Fibroblast of villous mesenchyme (primary cell): ENCODE data around the gene HMX1. TPM values are rescaled to one million over a fixed set of nuclear protein-coding genes. Genes with fewer than 3 reads are reported as not detected.

Source experiments
- DNase-seq: peaks from one replicate; pipeline ENCODE4 v3.0.0-alpha.2; 2010; ENCODE audit warnings: low read depth
- H3K4me3 ChIP-seq: 2 replicates; pipeline ENCODE4 v1.5.1; 2011; ENCODE audit warnings: low read depth, mild to moderate bottlenecking, low read length
- total RNA-seq: library from RNA; depleted of rRNA; stranded (reverse); fragments of >200 nt; gene quantifications from 2 replicates; pipeline ENCODE4 v1.2.3, GENCODE V29; 2012
- TF ChIP-seq, protein P1 (sequence below): IDR thresholded peaks from 2 replicates; pipeline ENCODE4 v1.5.1; 2012; ENCODE audit warnings: low read depth, mild to moderate bottlenecking, low read length; ENCODE audit not compliant: insufficient read depth

HMX1 gene
- total RNA-seq, 1 donor, result not detected

- no peak for DNase-seq
- no peak overlapping the region for H3K4me3 ChIP-seq
- TF ChIP-seq, protein P1, sequence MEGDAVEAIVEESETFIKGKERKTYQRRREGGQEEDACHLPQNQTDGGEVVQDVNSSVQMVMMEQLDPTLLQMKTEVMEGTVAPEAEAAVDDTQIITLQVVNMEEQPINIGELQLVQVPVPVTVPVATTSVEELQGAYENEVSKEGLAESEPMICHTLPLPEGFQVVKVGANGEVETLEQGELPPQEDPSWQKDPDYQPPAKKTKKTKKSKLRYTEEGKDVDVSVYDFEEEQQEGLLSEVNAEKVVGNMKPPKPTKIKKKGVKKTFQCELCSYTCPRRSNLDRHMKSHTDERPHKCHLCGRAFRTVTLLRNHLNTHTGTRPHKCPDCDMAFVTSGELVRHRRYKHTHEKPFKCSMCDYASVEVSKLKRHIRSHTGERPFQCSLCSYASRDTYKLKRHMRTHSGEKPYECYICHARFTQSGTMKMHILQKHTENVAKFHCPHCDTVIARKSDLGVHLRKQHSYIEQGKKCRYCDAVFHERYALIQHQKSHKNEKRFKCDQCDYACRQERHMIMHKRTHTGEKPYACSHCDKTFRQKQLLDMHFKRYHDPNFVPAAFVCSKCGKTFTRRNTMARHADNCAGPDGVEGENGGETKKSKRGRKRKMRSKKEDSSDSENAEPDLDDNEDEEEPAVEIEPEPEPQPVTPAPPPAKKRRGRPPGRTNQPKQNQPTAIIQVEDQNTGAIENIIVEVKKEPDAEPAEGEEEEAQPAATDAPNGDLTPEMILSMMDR, result no peak
Observed at GRCh38 chr4:8893227-8893623, 21.6 kb upstream of the HMX1 start.

- H3K4me3 ChIP-seq, result no peak overlapping the region
- TF ChIP-seq, protein P1, result no peak
- no peak for DNase-seq
Observed at GRCh38 chr4:8892556-8893226, 21.1 kb upstream of the HMX1 start.

DNA sequence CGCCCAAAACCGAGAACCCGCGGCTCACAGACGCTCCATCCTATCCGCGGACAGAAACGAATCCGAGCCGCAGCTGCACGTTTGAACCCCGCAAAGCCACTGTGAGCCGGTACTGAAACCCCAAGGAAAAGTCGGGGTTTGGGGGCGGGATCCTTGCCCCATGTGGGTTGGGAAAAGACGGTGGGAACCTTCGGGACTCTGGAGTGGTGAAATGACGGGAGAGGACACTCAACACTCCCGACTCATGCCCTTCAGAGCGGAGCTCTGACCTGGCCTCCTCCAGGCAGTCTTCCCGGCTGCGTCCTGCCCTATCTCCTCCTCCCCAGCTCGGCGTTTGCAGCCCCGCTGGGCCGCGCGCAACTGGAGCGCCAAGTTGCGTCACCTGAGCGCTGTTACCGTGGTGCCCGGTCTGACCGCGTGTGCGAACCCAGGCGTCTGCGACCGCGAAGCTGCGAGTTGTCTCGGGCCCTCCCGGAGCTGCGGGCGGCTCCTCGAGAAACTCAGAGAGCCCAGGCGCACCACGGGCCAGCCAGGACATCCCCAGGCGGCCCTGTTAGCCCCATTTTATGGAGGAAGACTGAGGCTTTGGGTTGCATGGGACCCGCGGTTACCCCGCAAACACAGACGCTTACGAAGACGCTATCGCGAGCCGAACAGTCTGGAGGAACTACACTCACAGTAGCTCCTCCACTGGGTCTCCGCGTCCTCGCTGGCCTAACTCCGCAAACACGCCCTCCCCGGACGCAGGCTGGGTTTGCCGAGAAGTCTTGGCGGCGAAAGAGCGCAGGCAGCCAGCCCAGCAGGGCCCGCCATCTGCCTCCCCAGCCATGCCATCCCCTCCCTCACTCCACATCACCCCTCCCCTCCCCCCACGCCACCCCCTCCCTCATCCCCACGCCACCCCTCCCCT is 20.3 kb upstream of the HMX1 start:
- TF ChIP-seq, protein P1, result no peak
- H3K4me3 ChIP-seq, result no peak overlapping the region
- no peak for DNase-seq

- TF ChIP-seq, protein P1, result no peak
- no peak overlapping the region for H3K4me3 ChIP-seq
- DNase-seq, result no peak
Observed at GRCh38 chr4:8891255-8891645, 19.6 kb upstream of the HMX1 start.

- TF ChIP-seq, protein P1, result no peak
- H3K4me3 ChIP-seq, result no peak overlapping the region
- DNase-seq, result no peak
Observed at GRCh38 chr4:8888856-8889255, 17.2 kb upstream of the HMX1 start.

- no peak overlapping the region for H3K4me3 ChIP-seq
- TF ChIP-seq, protein P1, result peak; percentile 4
- DNase-seq, result no peak
Observed at GRCh38 chr4:8886612-8887406, 15.2 kb upstream of the HMX1 start.
